Measurements from ENCODE around the gene MAP1LC3A.

GRCh38 chr20:34514897-34515483 lies 43.5 kb upstream of the MAP1LC3A start:
- TF ChIP-seq EP300 (IDR thresholded peaks at IDR 0.05) (no peak), CTCF (IDR thresholded peaks at IDR 0.05) (no peak), POLR2A (IDR thresholded peaks at IDR 0.05) (no peak)
